ENCODE measurements around the gene SGMS2.
"Not testable (repeated sequence)": the region's sequence is repeated elsewhere in the genome, so short reads cannot be mapped to it uniquely, and the experiment has no call there.

Gene SGMS2

DNA sequence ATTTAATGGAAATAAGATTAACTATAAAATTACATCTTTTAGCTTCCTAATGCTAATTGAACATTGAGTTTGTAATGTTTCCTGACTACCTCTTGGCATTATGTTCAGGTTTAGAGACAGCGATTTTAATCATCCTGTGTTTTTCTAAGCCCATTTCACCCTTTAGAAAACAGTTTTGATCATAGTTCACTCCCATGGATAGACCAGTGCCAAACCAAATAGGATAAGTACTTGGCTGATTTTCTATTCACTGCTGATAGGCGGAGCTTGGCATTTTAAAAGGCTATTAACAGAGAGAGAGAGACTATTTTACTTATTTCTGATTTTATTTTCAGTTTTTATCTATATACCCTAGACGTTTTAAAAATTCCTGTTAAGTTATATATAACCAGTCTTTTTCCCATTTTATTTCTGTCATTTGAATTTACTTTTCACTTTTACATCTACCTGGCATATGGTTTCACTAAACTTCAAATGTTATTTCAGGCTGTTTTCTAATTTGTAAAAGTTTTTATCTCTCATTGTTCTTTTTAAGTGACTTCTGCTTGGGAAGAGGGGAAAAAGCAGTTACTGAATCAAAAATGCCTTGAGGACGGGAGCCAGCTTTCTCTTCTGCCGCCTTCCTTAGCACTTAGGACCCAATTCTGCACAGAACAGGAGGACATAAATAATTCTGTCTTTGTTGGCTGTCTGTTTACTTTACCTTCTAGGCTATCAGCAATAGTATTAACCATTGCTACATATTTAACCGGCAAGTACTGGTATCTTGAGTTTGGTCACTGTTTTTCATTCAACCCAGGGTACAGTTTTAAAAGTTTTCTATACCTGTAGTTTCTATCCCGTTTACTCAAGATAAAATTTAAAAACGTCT lies 46.4 kb downstream of the SGMS2 start:
- DNase-seq = no peak

DNA sequence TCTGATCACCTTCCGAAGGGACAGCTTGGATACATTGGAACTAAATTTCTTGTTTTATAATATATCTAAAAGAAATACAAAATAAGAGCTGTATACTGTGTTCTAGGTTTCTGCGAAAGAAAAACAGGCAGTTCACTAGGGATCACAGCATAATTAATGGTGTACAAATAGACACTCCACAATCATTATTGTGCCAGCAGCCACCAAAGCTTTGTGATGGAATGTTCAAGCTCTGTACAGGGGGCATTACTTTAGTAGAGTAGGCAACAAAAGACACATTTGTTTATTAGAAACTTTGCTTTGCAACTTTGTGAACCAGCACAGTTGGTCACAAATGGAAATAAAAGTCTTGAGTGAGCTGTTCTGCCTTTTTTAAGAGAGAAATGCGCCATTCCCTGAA lies 49.3 kb downstream of the SGMS2 start:
- DNase-seq = no peak

DNA sequence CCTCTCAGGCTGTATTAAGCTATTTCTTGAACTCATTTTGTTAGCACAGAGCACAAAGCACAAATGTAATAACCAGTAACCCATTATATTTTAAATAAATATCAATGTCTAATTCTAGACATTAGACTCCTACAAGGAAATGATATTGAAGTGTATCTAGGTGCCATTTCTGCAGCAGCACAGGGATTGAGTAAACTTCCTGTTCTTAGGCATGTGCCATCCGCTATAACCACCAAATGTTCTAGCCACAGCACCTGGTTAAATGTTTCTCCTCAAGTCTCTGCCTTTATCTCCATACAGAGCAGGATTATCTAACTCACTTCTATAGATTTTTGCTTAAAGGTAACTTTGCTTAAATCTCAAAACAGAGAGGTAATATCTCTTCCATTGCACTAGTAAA lies 51.4 kb downstream of the SGMS2 start:
- no peak for DNase-seq

DNA sequence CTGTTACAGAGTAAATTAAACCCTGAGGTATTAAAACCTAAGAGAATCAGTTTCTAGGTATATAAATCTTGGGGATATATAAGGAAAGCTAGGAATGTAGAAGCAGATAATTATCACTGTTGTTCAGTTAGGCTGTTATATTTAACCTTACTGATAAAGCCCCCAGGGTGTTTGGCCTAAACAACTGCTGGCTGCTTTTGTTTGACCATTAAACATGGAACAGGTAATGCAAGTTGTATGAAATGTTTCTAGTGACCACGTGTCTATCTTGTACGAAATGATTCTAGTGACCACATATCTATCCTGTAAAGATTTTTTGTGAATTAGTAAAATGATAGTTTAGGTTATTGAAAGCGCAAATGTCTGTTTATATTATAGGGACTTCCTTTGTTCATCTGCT lies 52.6 kb downstream of the SGMS2 start:
- DNase-seq = no peak

DNA sequence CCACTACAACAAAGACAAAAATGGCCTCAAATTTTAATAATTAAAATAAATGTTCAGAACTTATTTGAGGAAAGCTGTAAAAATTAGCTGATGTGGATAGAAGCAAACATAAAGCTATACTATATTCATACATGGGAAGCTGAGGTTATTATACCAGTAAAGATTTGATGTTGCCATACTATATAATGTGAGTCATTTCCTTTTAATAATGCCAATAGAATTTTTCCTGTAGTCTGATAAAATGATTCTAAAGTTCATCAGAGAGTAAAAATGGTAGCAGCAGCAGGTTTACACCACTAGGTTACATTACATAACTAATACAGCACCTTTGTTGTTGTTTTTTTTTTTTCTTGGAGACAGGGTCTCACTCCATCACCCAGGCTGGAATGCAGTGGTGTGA lies 61.1 kb downstream of the SGMS2 start:
- no peak for DNase-seq

DNA sequence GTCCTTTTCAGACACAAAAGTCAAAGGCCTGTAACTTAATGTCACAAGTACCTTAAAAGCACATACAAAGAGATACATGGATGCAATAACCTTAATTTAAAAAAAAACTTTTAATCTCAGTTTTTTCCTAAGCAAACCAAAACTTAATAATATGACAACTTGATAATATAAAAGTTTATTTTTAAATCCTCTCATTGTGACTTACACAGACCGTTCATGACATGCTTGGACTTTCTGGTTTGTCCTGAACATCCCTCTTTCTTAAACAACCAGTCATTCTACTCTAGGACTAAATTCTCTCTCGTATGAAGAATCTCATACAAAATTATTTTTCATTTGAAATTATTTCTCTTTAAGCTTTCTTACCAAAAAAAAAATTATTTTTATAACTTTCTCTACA lies 63.5 kb downstream of the SGMS2 start:
- no peak for DNase-seq

DNA sequence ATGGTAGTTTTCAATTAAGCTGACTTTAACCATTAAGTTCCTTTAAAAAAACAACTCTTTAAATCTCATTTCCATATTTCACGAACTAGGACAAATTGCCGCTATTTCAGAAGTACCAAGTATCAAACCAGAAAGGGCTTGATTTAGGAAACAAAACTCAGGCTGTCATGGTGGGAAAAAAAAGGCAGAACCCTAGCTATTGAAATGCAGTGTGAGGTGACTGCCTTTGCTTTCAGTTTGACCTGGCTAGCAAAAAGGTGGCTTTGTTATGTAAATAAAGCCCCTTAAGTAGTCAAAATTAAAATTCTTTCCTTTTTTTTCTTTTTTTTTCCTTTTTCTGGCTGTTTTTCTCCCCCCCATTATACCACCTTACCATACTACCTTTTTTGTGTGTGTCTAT lies 66.0 kb downstream of the SGMS2 start:
- no peak for DNase-seq

DNA sequence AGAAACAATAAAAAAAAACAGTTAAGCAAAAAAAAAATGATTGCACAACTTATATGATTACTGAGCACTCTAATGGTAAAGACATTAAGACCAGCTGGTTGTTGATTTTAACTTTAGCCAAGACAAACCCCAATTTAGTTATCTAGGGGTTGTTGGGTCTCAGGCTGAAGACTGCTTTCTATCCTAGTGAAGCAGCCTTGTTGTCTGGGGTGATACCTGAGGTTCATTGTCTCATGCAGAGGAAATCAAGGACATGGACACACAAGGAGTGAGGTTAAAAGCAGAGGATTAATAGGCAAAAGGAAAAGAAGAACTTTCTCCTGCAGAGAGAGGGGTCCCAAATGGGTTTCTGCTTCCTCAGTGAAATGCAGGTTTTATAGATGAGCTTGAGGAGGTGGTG lies 66.6 kb downstream of the SGMS2 start:
- DNase-seq = no peak

DNA sequence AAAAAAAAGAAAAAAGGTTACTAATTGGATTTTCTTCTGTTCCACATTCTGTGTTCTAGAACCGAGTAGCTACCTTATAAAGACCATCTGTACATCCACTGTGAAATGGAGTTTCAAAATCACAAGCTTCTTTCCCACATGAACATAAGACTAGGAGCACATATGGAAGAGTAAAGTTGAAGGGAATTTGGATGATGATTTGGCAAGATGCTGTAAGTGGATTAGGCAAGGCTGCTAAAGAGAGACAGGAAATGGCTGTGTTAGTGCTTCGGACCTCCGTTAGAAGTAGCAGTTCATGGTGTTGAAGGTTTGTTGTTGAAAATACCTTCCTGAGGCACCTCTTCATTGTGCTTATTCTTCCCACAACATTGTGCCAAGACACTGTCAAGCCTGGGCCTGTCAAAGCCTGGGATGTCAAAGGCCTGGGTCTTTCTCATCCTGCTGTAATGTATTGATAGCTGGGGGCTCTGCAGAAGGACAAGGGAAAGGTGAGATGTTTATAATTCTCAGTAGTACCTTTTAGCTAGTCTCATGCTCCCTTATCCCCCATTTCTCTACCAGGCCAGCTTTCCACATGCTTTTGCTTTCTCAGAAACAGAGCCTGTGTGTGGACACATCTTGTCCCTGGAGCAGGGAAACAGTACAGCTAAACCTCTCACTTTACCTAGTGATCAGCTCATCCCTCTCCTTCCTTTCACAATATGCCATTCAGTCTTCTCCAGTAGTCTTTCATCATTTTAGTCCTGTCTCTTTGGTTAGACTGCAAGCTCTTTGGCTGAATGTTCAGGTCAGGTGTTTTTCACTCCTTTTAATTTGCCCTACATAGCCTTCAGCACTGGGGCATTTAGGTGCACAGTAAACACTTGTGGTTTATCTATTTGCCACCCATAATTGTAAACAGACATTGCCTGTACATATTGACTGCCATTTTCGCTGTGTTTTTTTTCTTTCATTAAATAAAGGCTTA lies 68.7 kb downstream of the SGMS2 start:
- DNase-seq = peak; percentile 23

DNA sequence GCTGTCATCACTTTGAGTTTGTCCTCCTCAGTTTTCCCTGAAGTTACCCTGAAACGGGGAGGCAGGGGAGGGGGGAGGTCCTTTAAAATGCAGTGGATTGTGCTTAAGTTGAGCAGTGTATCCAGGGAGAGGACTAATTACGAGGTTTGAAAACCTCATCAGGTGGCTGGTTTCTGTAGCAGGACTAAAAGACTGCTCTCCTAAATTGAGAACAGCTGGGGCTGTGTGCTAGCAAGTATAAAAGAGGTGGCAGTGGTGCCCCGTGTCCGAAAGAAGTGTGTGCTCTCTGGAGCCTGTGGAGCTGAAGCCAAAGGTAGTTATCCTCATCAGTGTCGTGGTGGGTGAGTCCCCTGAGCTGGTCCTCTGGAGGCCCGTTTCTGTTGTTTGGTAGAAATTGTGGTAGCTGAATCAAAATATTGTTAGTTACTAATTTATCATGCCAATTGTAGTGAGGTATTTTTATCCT lies 69.4 kb downstream of the SGMS2 start:
- DNase-seq = no peak

DNA sequence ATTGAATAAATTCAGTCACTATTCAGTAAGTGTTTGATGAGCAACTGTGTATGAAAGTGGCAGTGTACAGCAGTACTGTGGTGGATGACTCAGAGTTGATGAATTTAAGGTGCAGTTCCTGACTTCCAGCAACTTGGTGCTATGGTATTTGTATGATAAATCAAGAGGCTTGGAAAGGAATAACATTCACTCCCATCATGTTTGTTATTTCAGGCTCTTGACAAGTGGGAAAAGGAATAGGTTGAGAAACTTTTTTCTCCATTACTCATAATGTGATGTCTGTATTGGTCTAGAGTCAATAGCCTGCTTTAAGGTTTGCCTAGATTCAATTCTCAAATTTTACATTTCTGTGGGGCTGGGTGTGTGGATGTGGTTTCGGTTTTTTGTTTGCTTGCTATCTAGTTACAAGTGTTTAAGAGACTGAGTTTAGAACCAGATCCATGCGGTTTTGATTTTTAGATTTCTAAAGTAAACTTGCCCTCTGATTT lies 71.5 kb downstream of the SGMS2 start:
- DNase-seq = peak; percentile 96

DNA sequence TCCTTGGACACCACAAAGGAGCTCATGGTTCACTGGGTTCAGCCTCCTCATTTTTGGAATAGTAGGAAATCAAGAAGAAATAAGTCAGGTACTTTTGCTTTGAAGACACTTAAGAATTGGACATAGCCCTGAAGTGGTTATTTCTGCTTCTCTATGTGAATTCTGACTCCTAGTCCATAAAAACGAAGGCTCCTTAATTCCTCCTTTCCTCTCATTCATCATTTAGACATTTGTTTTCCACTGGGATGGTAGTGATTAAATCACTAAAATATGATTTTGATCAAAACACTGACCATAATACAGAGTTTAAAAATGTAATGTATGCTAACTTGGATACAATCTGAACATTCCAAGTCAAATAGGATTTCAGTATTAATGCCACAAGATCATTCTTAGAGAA lies 71.9 kb downstream of the SGMS2 start:
- DNase-seq = peak; percentile 46

DNA sequence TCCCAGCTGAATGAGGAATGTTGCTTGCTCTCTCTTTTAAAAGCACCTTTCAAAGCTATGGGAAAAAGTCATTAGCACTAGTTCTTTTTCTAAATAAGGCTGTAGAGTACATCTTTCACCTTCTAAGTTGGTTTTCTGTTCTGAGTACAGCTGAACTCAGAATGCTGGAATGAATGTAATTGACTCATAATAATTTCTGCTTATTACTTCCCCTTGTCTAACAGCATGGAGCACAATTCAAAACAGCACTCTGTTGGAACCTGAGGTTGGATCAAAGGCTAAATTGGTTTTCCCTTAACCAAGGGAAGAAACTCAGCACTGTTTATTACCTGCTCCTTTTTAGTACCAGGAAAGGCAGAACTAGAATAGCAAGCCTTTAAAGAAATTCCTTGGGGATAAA lies 73.1 kb downstream of the SGMS2 start:
- no peak for DNase-seq

DNA sequence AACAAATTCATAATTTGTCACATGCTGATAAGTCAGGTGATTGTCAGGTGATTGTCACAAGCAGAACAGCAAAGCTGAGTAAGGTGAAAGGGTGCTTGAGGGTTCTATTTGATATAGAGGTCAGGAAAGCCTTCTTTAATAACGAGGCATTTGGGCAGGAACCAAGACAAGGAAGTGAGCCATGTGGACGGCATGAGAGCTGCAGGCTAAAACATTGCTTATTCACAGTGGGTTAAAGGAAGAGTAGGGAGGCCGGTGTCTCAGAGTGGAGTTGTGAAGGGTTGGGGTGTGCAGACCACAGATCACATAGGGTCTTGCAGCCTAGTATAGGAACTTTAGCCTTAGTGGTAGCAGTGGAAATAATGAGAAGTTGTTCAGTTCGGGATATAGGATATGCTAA lies 75.3 kb downstream of the SGMS2 start:
- DNase-seq = no peak

DNA sequence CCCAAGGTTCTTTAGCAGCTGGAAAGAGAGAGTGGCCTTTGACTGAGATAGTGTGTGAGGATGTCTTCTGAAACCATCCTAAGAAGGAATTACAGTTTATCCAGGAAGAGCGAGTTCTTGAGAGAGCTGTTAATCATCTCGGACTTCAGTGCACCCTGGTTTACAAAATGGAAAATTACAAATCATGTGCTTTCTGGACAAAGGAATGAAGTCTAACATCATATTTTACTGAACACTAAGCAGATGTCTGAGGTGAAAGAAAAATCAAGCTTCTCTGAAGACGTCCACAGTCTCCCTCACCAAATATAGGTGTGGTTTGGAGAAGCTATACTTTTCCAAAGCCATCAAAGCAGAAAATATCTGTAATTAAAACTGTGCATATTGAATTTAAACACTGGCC lies 75.8 kb downstream of the SGMS2 start:
- DNase-seq = no peak

DNA sequence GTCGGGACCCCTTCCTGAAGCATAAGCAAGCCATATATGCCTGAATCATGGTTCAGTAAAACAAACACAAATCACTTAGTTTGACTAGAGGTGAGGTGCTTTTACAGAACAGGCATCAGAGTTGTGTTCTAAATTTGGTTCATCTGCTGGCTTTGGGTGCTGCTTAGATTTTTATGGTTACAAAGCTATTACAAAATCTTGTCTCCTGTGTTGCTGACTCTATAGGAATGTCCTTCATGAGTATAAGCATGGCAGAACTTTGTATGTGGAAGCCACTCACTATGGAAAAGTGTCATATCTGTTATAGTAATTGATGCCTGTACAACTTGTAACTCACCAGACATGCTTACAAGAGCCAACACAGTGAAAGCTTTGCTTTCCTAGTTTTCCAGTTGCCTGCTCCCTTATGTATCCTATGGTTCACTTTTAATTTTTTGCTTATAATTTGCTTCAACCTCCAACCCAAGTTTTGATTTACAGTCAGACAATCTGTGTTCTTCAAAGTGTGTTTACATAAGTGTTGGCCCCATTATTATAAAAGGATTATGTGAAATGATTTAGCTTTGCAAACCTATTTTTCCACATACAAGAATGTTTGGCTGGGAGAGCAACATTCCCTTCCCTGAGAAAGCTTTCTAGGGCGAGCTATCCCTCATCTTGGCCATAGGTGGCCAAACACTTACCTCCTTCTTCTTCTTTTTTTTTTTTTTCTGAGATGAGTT lies 76.6 kb downstream of the SGMS2 start:
- no peak for DNase-seq

DNA sequence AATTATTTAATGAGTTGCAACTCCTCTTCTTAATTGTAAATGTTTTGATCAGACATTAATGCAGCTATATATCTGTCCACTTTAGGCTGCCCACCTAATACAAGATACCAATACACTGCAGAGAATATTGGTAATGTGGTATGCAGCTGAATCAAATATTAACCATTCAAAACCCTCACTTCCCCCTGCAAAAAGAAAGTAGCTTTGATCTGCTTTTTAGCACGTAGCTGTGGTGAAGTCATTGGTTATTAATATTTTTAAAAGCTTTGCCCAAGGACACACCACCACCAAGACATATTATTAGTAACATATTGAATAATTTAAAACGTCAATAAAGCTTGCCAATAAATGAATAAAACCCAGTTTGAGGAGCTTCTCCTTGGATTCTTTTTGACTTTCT lies 78.0 kb downstream of the SGMS2 start:
- DNase-seq = no peak

DNA sequence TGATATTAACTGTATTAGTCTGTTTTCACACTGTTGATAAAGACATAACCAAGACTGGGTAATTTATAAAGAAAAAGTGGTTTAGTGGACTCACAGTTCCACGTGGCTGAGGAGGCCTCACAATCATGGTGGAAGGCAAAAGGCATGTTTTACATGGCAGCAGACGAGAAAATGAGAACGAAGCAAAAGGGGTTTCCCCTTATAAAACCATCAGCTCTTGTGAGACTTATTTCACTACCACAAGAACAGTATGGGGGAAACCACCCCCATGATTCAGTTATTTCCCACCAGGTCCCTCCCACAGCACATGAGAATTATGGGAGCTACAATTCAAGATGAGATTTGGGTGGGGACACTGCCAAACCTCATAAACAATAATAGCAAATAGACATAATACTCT lies 80.3 kb downstream of the SGMS2 start:
- DNase-seq = not testable (repeated sequence)

DNA sequence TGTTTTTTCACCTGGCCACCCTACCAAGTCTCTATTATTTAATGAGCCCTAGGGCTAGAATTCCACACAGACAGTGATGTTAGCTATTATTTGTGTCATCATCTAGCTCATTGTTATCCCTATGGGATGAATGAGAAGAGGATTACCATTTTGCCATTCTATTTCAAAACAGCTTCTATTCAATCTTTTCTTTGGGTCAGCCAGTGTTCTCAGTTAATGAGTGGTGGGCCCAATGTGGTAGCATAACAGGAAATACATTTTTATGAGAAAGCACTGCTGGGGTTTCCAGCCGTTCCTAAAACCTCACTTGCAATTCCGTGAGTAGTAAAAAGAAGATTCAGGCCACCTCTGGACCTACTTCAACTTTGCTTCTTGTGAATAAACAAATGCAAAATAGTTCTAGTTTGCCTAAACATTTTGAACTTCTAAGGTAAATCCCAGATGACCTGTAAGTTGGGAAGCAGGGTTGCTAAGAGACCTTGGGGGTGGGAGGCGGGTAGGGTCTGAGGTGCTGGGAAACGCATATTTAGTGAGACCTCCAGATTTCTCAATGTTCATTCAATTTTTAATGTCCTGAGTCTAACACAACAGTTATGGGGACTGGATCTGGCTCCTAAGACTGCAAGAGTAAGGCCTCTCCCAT lies 81.8 kb downstream of the SGMS2 start:
- no peak for DNase-seq

DNA sequence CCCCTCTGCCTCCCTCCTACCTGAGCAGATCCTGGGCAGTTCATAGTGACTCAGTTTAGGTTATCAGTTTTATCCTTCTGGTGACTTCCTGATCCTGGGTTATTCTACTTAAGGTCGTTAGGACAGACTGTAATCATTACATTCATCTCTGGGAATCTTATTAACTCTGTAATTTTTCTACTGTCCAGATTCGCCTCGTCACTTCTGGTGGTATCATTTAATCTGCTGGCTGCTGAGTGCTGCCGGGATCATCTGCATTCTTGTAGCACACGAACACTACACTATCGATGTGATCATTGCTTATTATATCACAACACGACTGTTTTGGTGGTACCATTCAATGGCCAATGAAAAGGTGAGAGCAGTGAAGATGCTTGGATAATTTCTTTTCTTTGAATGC lies 83.6 kb downstream of the SGMS2 start:
- DNase-seq = no peak

DNA sequence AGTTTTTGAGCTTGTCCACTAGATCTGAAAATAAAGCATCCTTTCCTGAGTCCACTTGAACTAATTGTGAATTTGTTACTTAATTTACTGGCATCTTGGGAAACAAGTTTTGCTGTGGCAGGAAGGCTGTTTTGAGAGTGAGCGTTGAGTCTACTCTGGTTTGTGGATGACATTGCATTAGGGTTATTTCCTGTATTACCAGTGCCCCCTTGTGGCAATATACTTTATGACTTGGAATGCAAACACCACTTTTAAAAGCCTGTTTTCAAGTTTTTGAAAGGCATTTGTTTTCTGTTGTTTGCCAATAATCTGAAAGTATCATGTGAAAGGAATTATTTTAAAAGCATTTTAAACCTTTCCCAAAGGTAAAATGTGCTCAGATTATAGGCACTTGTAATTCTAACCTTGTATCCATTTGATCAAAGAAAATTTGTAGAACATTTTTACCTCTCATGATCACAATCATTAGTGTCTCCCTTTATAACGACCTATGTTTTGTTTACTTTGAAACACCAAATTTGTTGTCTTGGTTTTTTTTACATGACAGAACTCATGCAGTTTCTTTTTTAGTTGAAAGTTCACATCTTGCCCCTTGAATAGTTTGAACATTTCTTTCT lies 88.7 kb downstream of the SGMS2 start:
- DNase-seq = peak; percentile 55

DNA sequence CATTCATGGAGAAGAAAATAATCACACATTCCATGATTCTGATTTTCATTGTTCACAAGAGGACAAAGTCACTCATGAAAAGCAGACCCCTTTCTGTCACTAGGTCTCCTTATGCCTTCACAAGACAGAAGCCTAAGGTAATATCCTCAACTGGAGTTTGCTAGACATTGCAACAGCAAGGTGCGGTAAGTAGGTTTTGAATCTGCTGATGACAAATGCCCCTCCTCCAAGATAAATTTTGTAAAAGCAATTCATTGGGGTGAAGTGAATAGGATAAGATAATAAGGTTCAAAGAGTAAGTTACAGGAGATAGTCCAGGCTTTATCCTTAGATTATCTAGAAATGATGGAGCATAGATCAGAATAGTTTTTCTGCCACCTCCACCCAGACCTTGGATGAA lies 90.5 kb downstream of the SGMS2 start:
- no peak for DNase-seq
